IMR-90 (cell line): ENCODE measurements around the gene DAGLA. TPM values are rescaled to one million over a fixed set of nuclear protein-coding genes. Genes with fewer than 3 reads are reported as not detected.

ENCODE experiments used
- ATAC-seq: fragments of 200-7000 bp; cut with Tn5 transposase; 2 replicates; pipeline ENCODE4 v1.9.1; 2020; ENCODE audit warnings: low read depth, mild to moderate bottlenecking, moderate library complexity
- BruUV-seq: library from RNA; stranded (reverse); fragments of 400-500 nt; replicated peaks from 2 replicates; lab custom pipeline; 2021; lab: Mats Ljungman, UMichigan
- CTCF ChIA-PET: fragments of 300-600 bp; formaldehyde crosslinking; extraction: SDS; loops from one replicate; lab custom pipeline; 2021; ENCODE audit warnings: antibody characterized with exemption; lab: Yijun Ruan, JAX
- POLR2A ChIA-PET: fragments of 300-600 bp; sonication (Branson Sonifier 250); formaldehyde crosslinking; loops from one replicate; lab custom pipeline; 2022; ENCODE audit warnings: antibody characterized with exemption; ENCODE audit not compliant: unreplicated experiment; lab: Charles Lee
- DNase-seq: peaks from one replicate; pipeline ENCODE4 v3.0.0; 2013
- H2AFZ ChIP-seq: replicated peaks from 2 replicates; pipeline ENCODE3; 2013; ENCODE audit warnings: low read length, mild to moderate bottlenecking; ENCODE audit not compliant: poor library complexity
- H2AK5ac ChIP-seq: 2 replicates; pipeline ENCODE4 v1.6.1; 2013; ENCODE audit warnings: low read depth, low read length, inconsistent platforms
- H2AK9ac ChIP-seq: replicated peaks from 2 replicates; pipeline ENCODE3; 2013; ENCODE audit warnings: mild to moderate bottlenecking, low read depth, low read length, moderate library complexity; ENCODE audit not compliant: poor library complexity
- H2BK120ac ChIP-seq: 2 replicates; pipeline ENCODE4 v1.6.1; 2013; ENCODE audit warnings: low read depth, low read length, inconsistent platforms
- H2BK15ac ChIP-seq: 3 replicates; pipeline ENCODE4 v1.6.1; 2013; ENCODE audit warnings: low read depth, low read length, inconsistent platforms
- H2BK20ac ChIP-seq: 2 replicates; pipeline ENCODE4 v1.6.1; 2013; ENCODE audit warnings: low read depth, mild to moderate bottlenecking, inconsistent platforms, low read length, moderate library complexity
- H2BK5ac ChIP-seq: 2 replicates; pipeline ENCODE4 v1.6.1; 2013; ENCODE audit warnings: mild to moderate bottlenecking, low read depth, low read length, inconsistent platforms; ENCODE audit not compliant: poor library complexity, severe bottlenecking
- H3K14ac ChIP-seq: replicated peaks from 2 replicates; pipeline ENCODE4 v1.6.1; 2013; ENCODE audit warnings: low read depth, low read length, inconsistent platforms
- H3K18ac ChIP-seq: 2 replicates; pipeline ENCODE4 v1.6.1; 2013; ENCODE audit warnings: low read depth, low read length, control low read depth
- H3K23ac ChIP-seq: 2 replicates; pipeline ENCODE4 v1.6.1; 2013; ENCODE audit warnings: low read depth, low read length, inconsistent platforms
- H3K27ac ChIP-seq: 2 replicates; pipeline ENCODE4 v1.5.1; 2013; ENCODE audit warnings: mild to moderate bottlenecking, control low read depth, low read length; ENCODE audit not compliant: insufficient read depth
- H3K27me3 ChIP-seq: 2 replicates; pipeline ENCODE4 v1.6.1; 2013; ENCODE audit warnings: low read length; ENCODE audit not compliant: control insufficient read depth, insufficient read depth
- H3K36me3 ChIP-seq: 2 replicates; pipeline ENCODE4 v1.6.1; 2013; ENCODE audit warnings: low read length, mixed read lengths; ENCODE audit not compliant: control insufficient read depth, insufficient read depth
- H3K4ac ChIP-seq: 2 replicates; pipeline ENCODE4 v1.6.1; 2013; ENCODE audit warnings: low read depth, low read length, inconsistent platforms
- H3K4me1 ChIP-seq: 2 replicates; pipeline ENCODE4 v1.6.1; 2013; ENCODE audit warnings: low read length, mixed read lengths; ENCODE audit not compliant: control insufficient read depth, insufficient read depth
- H3K4me2 ChIP-seq: 2 replicates; pipeline ENCODE4 v1.6.1; 2013; ENCODE audit warnings: low read depth, mild to moderate bottlenecking, control low read depth, low read length, moderate library complexity
- H3K4me3 ChIP-seq: 2 replicates; pipeline ENCODE4 v1.5.1; 2013; ENCODE audit warnings: low read depth, mild to moderate bottlenecking, control low read depth, low read length, moderate library complexity; ENCODE audit not compliant: insufficient read depth
- H3K56ac ChIP-seq: 2 replicates; pipeline ENCODE4 v1.6.1; 2013; ENCODE audit warnings: low read length, inconsistent platforms; ENCODE audit not compliant: insufficient read depth; ENCODE audit errors: extremely low read depth
- H3K79me1 ChIP-seq, 2 experiments: 2 replicates each; pipeline ENCODE4 v1.6.1; 2013; ENCODE audit warnings: low read length in 2 of 2, inconsistent platforms in 1 of 2, low read depth in 1 of 2
- H3K9ac ChIP-seq: 2 replicates; pipeline ENCODE4 v1.6.1; 2013; ENCODE audit warnings: low read depth, low read length, control low read depth
- H3K9me1 ChIP-seq: 2 replicates; pipeline ENCODE4 v1.6.1; 2013; ENCODE audit warnings: low read length, inconsistent platforms; ENCODE audit not compliant: insufficient read depth
- H3K9me3 ChIP-seq: 2 replicates; pipeline ENCODE4 v1.6.1; 2013; ENCODE audit warnings: low read length; ENCODE audit not compliant: control insufficient read depth, insufficient read depth
- H4K20me1 ChIP-seq: 2 replicates; pipeline ENCODE4 v1.6.1; 2013; ENCODE audit warnings: low read length, inconsistent platforms; ENCODE audit not compliant: insufficient read depth
- H4K5ac ChIP-seq: 2 replicates; pipeline ENCODE4 v1.6.1; 2013; ENCODE audit warnings: mild to moderate bottlenecking, low read depth, low read length, control low read depth
- H4K8ac ChIP-seq, 2 experiments: 2 replicates each; pipeline ENCODE4 v1.6.1; 2013; ENCODE audit warnings: low read depth in 2 of 2, low read length in 2 of 2, control low read depth in 1 of 2, inconsistent platforms in 1 of 2
- H4K91ac ChIP-seq: 2 replicates; pipeline ENCODE4 v1.6.1; 2013; ENCODE audit warnings: low read depth, low read length, inconsistent platforms; ENCODE audit not compliant: insufficient read depth
- BHLHE40 ChIP-seq: fragments of 150-350 bp; IDR thresholded peaks from 2 replicates; pipeline ENCODE4 v1.6.1; 2016; ENCODE audit warnings: mild to moderate bottlenecking, low read depth, low read length
- CEBPB ChIP-seq: IDR thresholded peaks from 2 replicates; pipeline ENCODE4 v1.6.1; 2012; ENCODE audit warnings: low read depth, low read length, improper control_type of control experiment
- CHD1 ChIP-seq: IDR thresholded peaks from 2 replicates; pipeline ENCODE4 v1.6.1; 2012; ENCODE audit warnings: low read depth, low read length, improper control_type of control experiment
- CTCF ChIP-seq: conservative IDR thresholded peaks from 2 replicates; pipeline ENCODE4 v1.5.1; 2012; ENCODE audit warnings: mild to moderate bottlenecking, low read depth, low read length, improper control_type of control experiment
- ELK1 ChIP-seq: fragments of 150-350 bp; IDR thresholded peaks from 2 replicates; pipeline ENCODE4 v1.6.1; 2016; ENCODE audit warnings: low read depth, mild to moderate bottlenecking, low read length, moderate library complexity, borderline replicate concordance
- FOS ChIP-seq: fragments of 150-350 bp; IDR thresholded peaks from 2 replicates; pipeline ENCODE4 v1.6.1; 2016; ENCODE audit warnings: low read depth, low read length
- MAFK ChIP-seq: IDR thresholded peaks from 2 replicates; pipeline ENCODE4 v1.6.1; 2012; ENCODE audit warnings: low read depth, low read length, improper control_type of control experiment
- MAZ ChIP-seq: IDR thresholded peaks from 2 replicates; pipeline ENCODE4 v1.6.1; 2012; ENCODE audit warnings: low read depth, mild to moderate bottlenecking, low read length, improper control_type of control experiment, moderate library complexity, borderline replicate concordance
- MXI1 ChIP-seq: IDR thresholded peaks from 2 replicates; pipeline ENCODE4 v1.6.1; 2012; ENCODE audit warnings: low read depth, mild to moderate bottlenecking, low read length, moderate library complexity, borderline replicate concordance
- NFE2L2 ChIP-seq: fragments of 150-350 bp; IDR thresholded peaks from 2 replicates; pipeline ENCODE4 v1.6.1; 2016; ENCODE audit warnings: low read depth, mild to moderate bottlenecking, low read length
- POLR2A ChIP-seq: IDR thresholded peaks from 2 replicates; pipeline ENCODE4 v1.6.1; 2012; ENCODE audit warnings: mild to moderate bottlenecking, low read depth, low read length
- RAD21 ChIP-seq: IDR thresholded peaks from 2 replicates; pipeline ENCODE4 v1.6.1; 2012; ENCODE audit warnings: low read length, improper control_type of control experiment
- RCOR1 ChIP-seq: IDR thresholded peaks from 2 replicates; pipeline ENCODE4 v1.6.1; 2012; ENCODE audit warnings: mild to moderate bottlenecking, low read length, improper control_type of control experiment; ENCODE audit not compliant: insufficient replicate concordance
- RFX5 ChIP-seq: IDR thresholded peaks from 2 replicates; pipeline ENCODE4 v1.8.0; 2012; ENCODE audit warnings: low read depth, mild to moderate bottlenecking, low read length, moderate library complexity
- SMC3 ChIP-seq: fragments of 150-350 bp; IDR thresholded peaks from 2 replicates; pipeline ENCODE4 v1.6.1; 2016; ENCODE audit warnings: low read depth, mild to moderate bottlenecking, antibody characterized with exemption, low read length, moderate library complexity
- USF2 ChIP-seq: fragments of 150-350 bp; IDR thresholded peaks from 2 replicates; pipeline ENCODE4 v1.6.1; 2017; ENCODE audit warnings: mild to moderate bottlenecking, antibody characterized with exemption, low read length, low read depth
- WGBS, 2 experiments: methylation state at CpG; one replicate each; pipeline versions ENCODE4 v1.1.5 to v1.1.7; 2013; ENCODE audit warnings: missing lambda C conversion rate in 2 of 2; ENCODE audit not compliant: insufficient read length in 1 of 2; ENCODE audit errors: extremely low coverage in 2 of 2; 5-methylcytosine and 5-hydroxymethylcytosine counted together
- dilution Hi-C: fragments of 300-500 bp; cut with HindIII; formaldehyde crosslinking; loops from one replicate; pipeline ENCODE4 v1.14.3; 2018; ENCODE audit warnings: low sequenced_read_pairs; ENCODE audit not compliant: unreplicated experiment
- in situ Hi-C: fragments of 300-500 bp; cut with MboI; formaldehyde crosslinking; loops from 3 replicates; pipeline ENCODE4 v1.14.3; 2019; ENCODE audit warnings: low sequenced_read_pairs, inconsistent platforms, mixed read lengths
- intact Hi-C: fragments of 100-400 bp; cut with micrococcal nuclease; formaldehyde crosslinking; loops from 2 replicates; pipeline ENCODE4 v1.10.0; 2022
- polyA plus RNA-seq, 3 experiments: library from polyadenylated mRNA; depleted of rRNA; stranded (reverse); fragments of >200 nt; gene quantifications; 2 replicates each; pipeline ENCODE4 v1.2.3, GENCODE V29; 2012; ENCODE audit warnings: low replicate concordance in 1 of 3
- total RNA-seq: library from RNA; depleted of rRNA; stranded (reverse); fragments of >200 nt; gene quantifications from 2 replicates; pipeline ENCODE4 v1.2.3, GENCODE V29; 2012

DAGLA gene
- total and polyA plus RNA-seq, 2 of the 4 experiments (the other 2 are of a cell fraction) = 0.90 to 3.8 TPM

- H3K9me1 ChIP-seq = no peaks in the 10 kb centered on the region
- H3K18ac ChIP-seq = no peak overlapping the region
- H4K91ac ChIP-seq = no peak overlapping the region
- ATAC-seq (no peak), DNase-seq (no peak)
- no peak overlapping the region for H2BK5ac ChIP-seq
- no TSS peak for BruUV-seq
- H4K20me1 ChIP-seq = no peaks in the 10 kb centered on the region
- H2AK5ac ChIP-seq = no peak overlapping the region
- TF ChIP-seq MAZ (no peak), ELK1 (no peak), CHD1 (no peak), CTCF (no peak), SMC3 (no peak), MAFK (no peak), MXI1 (no peak), USF2 (no peak), FOS (no peak), POLR2A (no peak), BHLHE40 (no peak), CEBPB (no peak), RAD21 (no peak), RCOR1 (no peak), RFX5 (no peak), NFE2L2 (no peak)
- H4K5ac ChIP-seq = no peak overlapping the region
- dilution Hi-C loops (no loop called here), in situ Hi-C loops (no loop called here), intact Hi-C loops (no loop called here)
- H2AFZ ChIP-seq = no peak overlapping the region
- no peak overlapping the region for H2BK120ac ChIP-seq
- WGBS, 2 experiments = 78% methylated on average over 10 of the region's 15 CpGs; no CpG with 5 or more reads in 1 of the 2 experiments
- H3K4me3 ChIP-seq = no peak overlapping the region
- H3K36me3 ChIP-seq = no peaks in the 10 kb centered on the region
- no peak overlapping the region for H3K23ac ChIP-seq
- no peak overlapping the region for H3K27ac ChIP-seq
- ChIA-PET CTCF (no interaction called here), POLR2A (no interaction called here)
- H3K4me2 ChIP-seq = no peak overlapping the region
- no peak overlapping the region for H4K8ac ChIP-seq
- no peak overlapping the region for H2AK9ac ChIP-seq
- no peaks in the 10 kb centered on the region for H3K79me1 ChIP-seq
- H3K4ac ChIP-seq = no peak overlapping the region
- no peak overlapping the region for H2BK15ac ChIP-seq
- no peak overlapping the region for H2BK20ac ChIP-seq
- peaks cover 1% of the 10 kb centered on the region; the same call in 1 of the 2 replicates for H3K4me1 ChIP-seq
- no peak overlapping the region for H3K14ac ChIP-seq
- H3K27me3 ChIP-seq = peaks cover 17% of the 10 kb centered on the region; the same call in 1 of the 2 replicates
- no peak overlapping the region for H3K56ac ChIP-seq
- H3K9ac ChIP-seq = no peak overlapping the region
- no peaks in the 10 kb centered on the region for H3K9me3 ChIP-seq
Measured at GRCh38 chr11:61704838-61705237, 24.6 kb downstream of the DAGLA start.
